HL-60 (cell line): ENCODE measurements around the gene MAD2L1.

Experiments
- DNase-seq, 2 experiments: peaks; one replicate each; pipeline ENCODE4 v3.0.0-alpha.2; 2010 to 2020; ENCODE audit warnings: low read depth in 1 of 2, low spot score in 1 of 2
- H3K27ac ChIP-seq: fragments of 250-450 bp; sonication (Bioruptor Pico); replicated peaks from 2 replicates; pipeline ENCODE4 v1.5.1; 2020; ENCODE audit warnings: mild to moderate bottlenecking, moderate library complexity
- H3K27me3 ChIP-seq: fragments of 250-450 bp; sonication (Bioruptor Pico); 2 replicates; pipeline ENCODE4 v1.5.1; 2021; ENCODE audit warnings: mild to moderate bottlenecking, moderate library complexity; ENCODE audit not compliant: insufficient read depth, poor library complexity, severe bottlenecking
- H3K4me3 ChIP-seq: replicated peaks from 2 replicates; pipeline ENCODE4 v1.5.1; 2011; ENCODE audit warnings: mild to moderate bottlenecking, control low read depth, low read length; ENCODE audit not compliant: insufficient read depth
- CTCF ChIP-seq: IDR thresholded peaks from one replicate; pipeline ENCODE4 v1.5.1; 2011; ENCODE audit warnings: low read length, control low read depth, inconsistent platforms; ENCODE audit not compliant: insufficient read depth
- GABPA ChIP-seq: IDR thresholded peaks from 2 replicates; pipeline ENCODE4 v1.6.1; 2012; ENCODE audit warnings: low read depth
- POLR2AphosphoS5 ChIP-seq: IDR thresholded peaks from 2 replicates; pipeline ENCODE4 v1.6.1; 2012; ENCODE audit warnings: low read depth
- SPI1 ChIP-seq: IDR thresholded peaks from 2 replicates; pipeline ENCODE4 v1.6.1; 2012; ENCODE audit warnings: low read depth, mild to moderate bottlenecking, borderline replicate concordance
- TF ChIP-seq, protein P1 (sequence below): IDR thresholded peaks from 2 replicates; pipeline ENCODE4 v1.6.1; 2012; ENCODE audit warnings: low read depth; ENCODE audit not compliant: insufficient replicate concordance

Gene MAD2L1

DNA sequence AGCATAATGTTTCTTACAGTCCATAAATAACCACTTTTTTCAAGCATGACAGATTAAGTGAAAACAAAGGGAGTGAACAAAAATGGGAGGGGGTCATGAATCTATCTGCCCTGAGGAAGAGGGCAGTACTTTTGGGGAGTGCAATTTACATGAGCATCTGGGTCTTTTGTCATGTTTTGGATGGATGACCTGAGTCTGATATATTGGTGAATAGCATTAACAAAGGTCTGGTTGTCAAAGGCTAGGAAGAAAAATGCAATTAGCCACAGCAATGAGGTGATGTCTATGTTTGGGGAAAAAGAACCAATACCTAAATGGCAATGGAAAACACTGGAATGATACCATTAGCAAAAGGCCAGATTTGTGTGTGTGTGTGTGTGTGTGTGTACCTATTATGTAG is 15.1 kb upstream of the MAD2L1 start:
- DNase-seq: no peak
- Histone ChIP-seq H3K27me3 (no peaks in the 10 kb centered on the region), H3K4me3 (no peak overlapping the region), H3K27ac (no peak overlapping the region)
- no peak for TF ChIP-seq POLR2AphosphoS5
- TF ChIP-seq SPI1: no peak
- TF ChIP-seq CTCF: no peak
- no peak for TF ChIP-seq GABPA
- TF ChIP-seq, protein P1, sequence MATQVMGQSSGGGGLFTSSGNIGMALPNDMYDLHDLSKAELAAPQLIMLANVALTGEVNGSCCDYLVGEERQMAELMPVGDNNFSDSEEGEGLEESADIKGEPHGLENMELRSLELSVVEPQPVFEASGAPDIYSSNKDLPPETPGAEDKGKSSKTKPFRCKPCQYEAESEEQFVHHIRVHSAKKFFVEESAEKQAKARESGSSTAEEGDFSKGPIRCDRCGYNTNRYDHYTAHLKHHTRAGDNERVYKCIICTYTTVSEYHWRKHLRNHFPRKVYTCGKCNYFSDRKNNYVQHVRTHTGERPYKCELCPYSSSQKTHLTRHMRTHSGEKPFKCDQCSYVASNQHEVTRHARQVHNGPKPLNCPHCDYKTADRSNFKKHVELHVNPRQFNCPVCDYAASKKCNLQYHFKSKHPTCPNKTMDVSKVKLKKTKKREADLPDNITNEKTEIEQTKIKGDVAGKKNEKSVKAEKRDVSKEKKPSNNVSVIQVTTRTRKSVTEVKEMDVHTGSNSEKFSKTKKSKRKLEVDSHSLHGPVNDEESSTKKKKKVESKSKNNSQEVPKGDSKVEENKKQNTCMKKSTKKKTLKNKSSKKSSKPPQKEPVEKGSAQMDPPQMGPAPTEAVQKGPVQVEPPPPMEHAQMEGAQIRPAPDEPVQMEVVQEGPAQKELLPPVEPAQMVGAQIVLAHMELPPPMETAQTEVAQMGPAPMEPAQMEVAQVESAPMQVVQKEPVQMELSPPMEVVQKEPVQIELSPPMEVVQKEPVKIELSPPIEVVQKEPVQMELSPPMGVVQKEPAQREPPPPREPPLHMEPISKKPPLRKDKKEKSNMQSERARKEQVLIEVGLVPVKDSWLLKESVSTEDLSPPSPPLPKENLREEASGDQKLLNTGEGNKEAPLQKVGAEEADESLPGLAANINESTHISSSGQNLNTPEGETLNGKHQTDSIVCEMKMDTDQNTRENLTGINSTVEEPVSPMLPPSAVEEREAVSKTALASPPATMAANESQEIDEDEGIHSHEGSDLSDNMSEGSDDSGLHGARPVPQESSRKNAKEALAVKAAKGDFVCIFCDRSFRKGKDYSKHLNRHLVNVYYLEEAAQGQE: no peak

GRCh38 chr4:120080533-120080932 is 13.9 kb upstream of the MAD2L1 start:
- Histone ChIP-seq H3K27me3 (no peaks in the 10 kb centered on the region), H3K4me3 (no peak overlapping the region), H3K27ac (no peak overlapping the region)
- DNase-seq: no peak
- TF ChIP-seq, protein P1: no peak
- TF ChIP-seq GABPA (no peak), POLR2AphosphoS5 (no peak), SPI1 (no peak), CTCF (no peak)

GRCh38 chr4:120079839-120080520 is 13.3 kb upstream of the MAD2L1 start:
- H3K4me3 ChIP-seq: no peak overlapping the region
- no peak for TF ChIP-seq POLR2AphosphoS5
- TF ChIP-seq CTCF: no peak
- TF ChIP-seq, protein P1: no peak
- no peak for TF ChIP-seq GABPA
- TF ChIP-seq SPI1: no peak
- no peak for DNase-seq
- H3K27ac ChIP-seq: no peak overlapping the region
- H3K27me3 ChIP-seq: no peaks in the 10 kb centered on the region
